B cell (primary cell): ENCODE results near the gene GATA6.

Source experiments
- CTCF ChIP-seq: fragments of 200-600 bp; IDR thresholded peaks from one replicate; pipeline ENCODE4 v1.8.0; 2022; ENCODE audit warnings: antibody characterized with exemption, mild to moderate bottlenecking
- EZH2 ChIP-seq: IDR thresholded peaks from 2 replicates; pipeline ENCODE4 v1.6.1; 2012; ENCODE audit warnings: borderline replicate concordance, low read depth, mild to moderate bottlenecking, moderate library complexity, low read length; ENCODE audit not compliant: insufficient read depth, poor library complexity, severe bottlenecking

GRCh38 chr18:22188559-22189267 is 19.3 kb downstream of the GATA6 start:
- no peak for TF ChIP-seq EZH2
- no peak for TF ChIP-seq CTCF
